ENCODE measurements around the gene PKP2. TPM values are rescaled to one million over a fixed set of nuclear protein-coding genes. Genes with fewer than 3 reads are reported as not detected.

PKP2 gene
- total RNA-seq, 6 experiments from 2014 or later = 17.2 to 54.7 (median 23.8) TPM

DNA sequence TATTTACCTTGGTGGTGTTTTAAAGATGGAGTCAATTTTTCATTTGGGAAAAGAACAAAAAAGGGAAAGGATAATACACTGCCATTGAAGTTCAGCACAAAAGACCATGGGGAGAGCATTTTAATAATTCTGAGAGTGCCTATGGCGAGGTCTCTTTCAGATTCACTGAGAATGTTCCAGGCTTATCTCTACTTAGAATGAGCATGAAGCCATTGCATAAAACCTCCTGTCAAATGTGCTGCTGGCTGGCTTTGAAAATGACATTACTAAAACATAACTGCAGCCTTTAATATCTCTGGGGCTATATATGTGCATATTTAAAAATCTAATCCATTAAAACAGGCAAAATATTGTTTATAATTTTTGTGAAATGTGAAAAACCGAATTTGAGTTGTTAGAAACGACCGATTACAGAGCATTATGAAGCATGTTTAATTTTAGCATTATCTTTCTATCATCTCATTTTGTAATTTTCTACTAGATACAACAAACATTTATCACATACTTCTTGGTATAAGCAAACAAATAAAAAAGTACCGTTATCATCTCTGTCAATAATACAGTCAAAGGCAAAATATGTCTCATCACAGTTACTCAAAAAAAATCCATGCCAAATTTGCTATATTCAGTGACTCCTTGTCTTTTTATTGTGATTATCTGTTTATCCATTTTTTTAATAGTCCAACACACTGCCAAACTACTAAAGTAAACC is 95.2 kb downstream of the PKP2 start:
- TF ChIP-seq CTCF (IDR thresholded peaks at IDR 0.05) = no peak
- TF ChIP-seq POLR2A (IDR thresholded peaks at IDR 0.05) = no peak
- Histone ChIP-seq H3K4me3 (no peak overlapping the region), H3K27me3 (no peaks in the 10 kb centered on the region), H3K9me3 (no peaks in the 10 kb centered on the region), H3K4me1 (no peaks in the 10 kb centered on the region), H3K36me3 (peaks cover 0 to 7% (median 0%) of the 10 kb centered on the region in 4 donors), H3K27ac (no peak overlapping the region)
- DNase-seq (no peak), ATAC-seq (no peak)
- intact Hi-C loops (cut with DNase I) = no loop called here
- WGBS (ENCODE audit: insufficient coverage, low coverage, low lambda C conversion rate, missing lambda C conversion rate) = 68% methylated on average over 5 of the region's 5 CpGs

GRCh38 chr12:32794281-32794680 is 102.3 kb downstream of the PKP2 start:
- H3K4me1 ChIP-seq = no peaks in the 10 kb centered on the region
- no peaks in the 10 kb centered on the region for H3K9me3 ChIP-seq
- DNase-seq (no peak), ATAC-seq (no peak)
- H3K4me3 ChIP-seq = no peak overlapping the region
- no peak overlapping the region for H3K27ac ChIP-seq
- intact Hi-C loops (cut with DNase I) = no loop called here
- H3K27me3 ChIP-seq = no peaks in the 10 kb centered on the region
- 60% methylated on average over 4 of the region's 4 CpGs for WGBS (ENCODE audit: insufficient coverage, low coverage, low lambda C conversion rate, missing lambda C conversion rate)
- TF ChIP-seq POLR2A (IDR thresholded peaks at IDR 0.05) (no peak), CTCF (IDR thresholded peaks at IDR 0.05) (no peak)
- peaks cover 0 to 41% (median 10%) of the 10 kb centered on the region in 4 donors for H3K36me3 ChIP-seq

- 58% methylated on average over 2 of the region's 2 CpGs for WGBS (ENCODE audit: insufficient coverage, low coverage, low lambda C conversion rate, missing lambda C conversion rate)
- intact Hi-C loops (cut with DNase I) = no loop called here
- no peak overlapping the region for H3K27ac ChIP-seq
- H3K4me1 ChIP-seq = no peaks in the 10 kb centered on the region
- H3K9me3 ChIP-seq = no peaks in the 10 kb centered on the region
- peaks cover 0 to 28% (median 7%) of the 10 kb centered on the region in 4 donors for H3K36me3 ChIP-seq
- H3K27me3 ChIP-seq = no peaks in the 10 kb centered on the region
- no peak overlapping the region for H3K4me3 ChIP-seq
- DNase-seq (no peak), ATAC-seq (no peak)
- TF ChIP-seq POLR2A (IDR thresholded peaks at IDR 0.05) (no peak), CTCF (IDR thresholded peaks at IDR 0.05) (no peak)
Observed at GRCh38 chr12:32789916-32790315, 106.7 kb downstream of the PKP2 start.

DNA sequence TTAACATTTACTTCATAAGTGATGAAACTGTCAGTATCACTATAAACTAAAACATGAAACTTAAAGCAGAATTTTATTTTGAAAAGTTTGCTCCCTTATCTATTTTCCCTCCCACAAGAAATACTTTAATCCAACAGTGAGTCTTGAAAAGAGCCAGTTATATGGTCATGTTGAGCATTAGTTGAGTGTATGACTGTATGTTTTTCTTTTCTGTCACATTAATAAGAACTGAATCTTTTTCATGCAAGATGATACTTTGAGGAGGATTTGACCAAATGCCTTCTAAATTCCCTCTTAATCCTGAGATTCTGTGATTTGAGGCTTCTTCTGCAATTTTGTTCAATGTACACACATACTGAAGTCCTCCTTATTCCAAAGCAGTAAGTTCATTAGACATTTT is 107.1 kb downstream of the PKP2 start:
- ATAC-seq = no peak
- intact Hi-C loops (cut with DNase I) = no loop called here
- Histone ChIP-seq H3K36me3 (peaks cover 0 to 23% (median 6%) of the 10 kb centered on the region in 4 donors), H3K27me3 (no peaks in the 10 kb centered on the region), H3K9me3 (no peaks in the 10 kb centered on the region), H3K27ac (no peak overlapping the region), H3K4me3 (no peak overlapping the region), H3K4me1 (no peaks in the 10 kb centered on the region)
- no peak for DNase-seq
- TF ChIP-seq POLR2A (IDR thresholded peaks at IDR 0.05) = no peak
- no peak for TF ChIP-seq CTCF (IDR thresholded peaks at IDR 0.05)
